Cardiac fibroblast (primary cell): ENCODE measurements around the gene ABCD4.

Experiments
- DNase-seq, 2 donors: peaks; one replicate each; pipeline versions ENCODE4 v3.0.0 to v3.0.0-alpha.2; 2010; ENCODE audit warnings: low read depth in 2 of 2
- H3K4me3 ChIP-seq, 2 donors: replicated peaks in 1 of 2; 1 replicate in 1 of 2; 2 replicates in 1 of 2; pipeline ENCODE4 v1.5.1; 2011; ENCODE audit warnings: low read depth in 2 of 2, low read length in 2 of 2, mild to moderate bottlenecking in 2 of 2, moderate library complexity in 1 of 2
- TF ChIP-seq, protein P1 (sequence below): IDR thresholded peaks from one replicate; pipeline ENCODE4 v1.5.1; 2011; ENCODE audit warnings: low read depth, mild to moderate bottlenecking, low read length, inconsistent platforms

Gene ABCD4

DNA sequence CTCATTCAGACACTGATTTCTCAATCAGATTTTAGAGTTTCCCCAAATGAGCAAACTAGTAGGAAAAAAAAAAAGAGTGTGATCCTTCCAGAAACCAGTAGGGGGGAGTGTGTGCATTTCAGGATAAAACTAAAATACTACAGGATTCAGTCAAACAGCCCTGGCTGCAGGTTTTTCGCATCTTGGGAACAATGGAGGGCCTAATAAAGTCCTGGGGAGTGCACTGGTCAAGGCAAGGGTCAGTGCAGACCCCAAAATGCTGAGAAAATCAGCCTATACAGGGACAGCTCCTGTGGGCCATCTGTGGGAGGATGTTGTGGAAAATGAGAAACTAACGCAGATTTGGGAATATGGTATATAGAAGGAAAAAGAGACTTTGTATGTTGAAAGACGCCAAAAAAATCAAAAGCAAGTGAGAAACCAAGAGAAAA, 22.2 kb upstream of the ABCD4 start:
- TF ChIP-seq, protein P1, sequence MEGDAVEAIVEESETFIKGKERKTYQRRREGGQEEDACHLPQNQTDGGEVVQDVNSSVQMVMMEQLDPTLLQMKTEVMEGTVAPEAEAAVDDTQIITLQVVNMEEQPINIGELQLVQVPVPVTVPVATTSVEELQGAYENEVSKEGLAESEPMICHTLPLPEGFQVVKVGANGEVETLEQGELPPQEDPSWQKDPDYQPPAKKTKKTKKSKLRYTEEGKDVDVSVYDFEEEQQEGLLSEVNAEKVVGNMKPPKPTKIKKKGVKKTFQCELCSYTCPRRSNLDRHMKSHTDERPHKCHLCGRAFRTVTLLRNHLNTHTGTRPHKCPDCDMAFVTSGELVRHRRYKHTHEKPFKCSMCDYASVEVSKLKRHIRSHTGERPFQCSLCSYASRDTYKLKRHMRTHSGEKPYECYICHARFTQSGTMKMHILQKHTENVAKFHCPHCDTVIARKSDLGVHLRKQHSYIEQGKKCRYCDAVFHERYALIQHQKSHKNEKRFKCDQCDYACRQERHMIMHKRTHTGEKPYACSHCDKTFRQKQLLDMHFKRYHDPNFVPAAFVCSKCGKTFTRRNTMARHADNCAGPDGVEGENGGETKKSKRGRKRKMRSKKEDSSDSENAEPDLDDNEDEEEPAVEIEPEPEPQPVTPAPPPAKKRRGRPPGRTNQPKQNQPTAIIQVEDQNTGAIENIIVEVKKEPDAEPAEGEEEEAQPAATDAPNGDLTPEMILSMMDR, result peak; percentile 74
- no peak overlapping the region for H3K4me3 ChIP-seq
- DNase-seq, result peak; percentile 57 to 63

DNA sequence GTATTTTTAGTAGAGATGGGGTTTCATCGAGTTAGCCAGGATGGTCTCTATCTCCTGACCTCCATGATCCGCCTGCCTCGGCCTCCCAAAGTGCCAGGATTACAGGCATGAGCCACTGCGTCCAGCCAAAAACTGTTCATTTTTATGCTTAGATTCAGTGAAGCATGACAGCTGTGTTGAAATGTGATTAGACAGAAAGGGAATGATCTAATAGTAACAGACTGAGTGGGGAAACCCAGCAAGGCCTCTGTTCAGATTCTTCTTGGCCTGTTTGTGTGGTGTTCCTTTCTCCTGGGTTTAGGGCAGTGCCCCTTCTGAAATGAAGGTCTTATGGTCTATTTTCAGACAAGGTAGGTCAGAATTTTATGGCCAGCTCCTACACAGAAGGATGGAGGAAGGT, 11.8 kb upstream of the ABCD4 start:
- TF ChIP-seq, protein P1, result no peak
- DNase-seq, result no peak

DNA sequence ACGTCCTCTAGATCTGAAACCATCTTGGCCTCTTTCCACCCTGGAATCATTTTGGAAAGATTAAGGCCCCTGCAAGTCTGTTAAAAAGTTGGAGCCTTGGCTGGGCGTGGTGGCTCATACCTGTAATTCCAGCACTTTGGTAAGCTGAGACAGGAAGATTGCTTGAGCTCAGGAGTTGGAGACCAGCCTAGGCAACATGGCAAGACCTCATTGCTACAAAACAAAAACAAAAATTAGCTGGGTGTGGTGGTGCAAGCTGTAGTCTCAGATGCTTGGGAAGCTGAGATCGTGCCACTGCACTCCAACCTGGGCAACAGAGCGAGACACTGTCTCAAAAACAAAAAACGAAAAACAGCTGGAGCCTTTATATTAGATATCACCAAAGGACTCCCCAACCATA, 10.9 kb upstream of the ABCD4 start:
- H3K4me3 ChIP-seq, result no peak overlapping the region
- TF ChIP-seq, protein P1, result no peak

More for the DNA sequence above, 11.8 kb upstream of the ABCD4 start:
- H3K4me3 ChIP-seq, result no peak overlapping the region

DNA sequence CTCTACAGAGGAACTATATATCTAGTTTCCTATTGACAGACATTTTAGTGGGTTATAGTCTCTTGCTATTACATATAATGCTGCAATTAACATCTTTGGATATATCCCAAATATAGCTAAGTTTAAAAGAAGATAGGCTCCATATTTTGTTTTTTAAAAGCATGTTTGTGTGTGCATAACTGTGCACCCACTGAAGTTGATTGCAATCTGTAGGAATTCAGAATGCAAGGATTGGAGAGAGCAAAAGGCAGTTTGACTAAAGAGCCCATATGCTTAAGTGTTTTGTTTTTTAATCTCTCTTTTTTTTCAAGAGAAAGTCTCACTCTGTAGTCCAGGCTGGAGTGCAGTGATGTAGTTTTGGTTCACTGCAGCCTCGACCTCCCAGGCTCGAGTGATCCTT, 9.4 kb upstream of the ABCD4 start:
- no peak for DNase-seq
- TF ChIP-seq, protein P1, result no peak
- H3K4me3 ChIP-seq, result no peak overlapping the region

More for the DNA sequence above, 10.9 kb upstream of the ABCD4 start:
- DNase-seq, result no peak

DNA sequence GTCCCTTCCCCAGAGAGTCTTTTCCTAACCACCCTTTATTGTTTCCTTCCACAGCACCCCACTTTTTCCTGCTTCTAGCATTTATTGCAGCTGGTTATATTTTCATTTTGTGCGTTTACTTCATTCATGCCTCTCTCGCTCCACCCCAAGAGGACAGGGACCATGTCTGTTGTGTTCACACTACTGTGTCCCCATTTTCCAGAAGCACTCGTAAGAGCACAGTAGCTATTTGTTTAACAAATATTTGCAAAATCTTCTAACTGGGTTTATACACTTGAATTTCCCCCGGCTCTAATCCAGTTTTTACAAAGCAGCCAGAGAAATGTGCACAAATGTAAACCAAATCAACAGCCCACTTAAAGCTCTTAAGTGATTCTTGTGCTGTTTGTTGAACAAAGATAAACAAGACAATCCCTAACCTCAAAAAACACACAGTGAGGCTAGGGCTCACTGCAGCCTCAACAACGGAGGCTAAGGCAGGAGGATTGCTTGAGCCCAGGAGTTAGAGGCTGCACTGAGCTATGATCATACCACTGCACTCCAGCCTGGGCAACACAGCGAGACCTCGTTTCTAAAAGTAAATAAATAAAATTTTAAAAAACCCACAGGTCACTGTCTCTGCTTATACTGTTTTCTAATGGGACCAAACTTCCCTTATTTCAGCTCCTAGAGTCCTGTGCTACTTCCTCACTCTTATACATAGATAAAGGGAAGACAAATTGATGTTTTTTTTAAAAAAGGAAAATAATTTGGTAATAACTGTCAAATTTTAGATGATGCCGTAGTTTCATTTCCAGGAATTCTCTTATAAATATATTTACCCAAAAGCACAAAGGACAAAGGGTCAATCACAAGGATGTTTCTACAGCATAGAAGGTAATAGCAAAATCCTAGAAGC, 6.6 kb upstream of the ABCD4 start:
- TF ChIP-seq, protein P1, result no peak

DNA sequence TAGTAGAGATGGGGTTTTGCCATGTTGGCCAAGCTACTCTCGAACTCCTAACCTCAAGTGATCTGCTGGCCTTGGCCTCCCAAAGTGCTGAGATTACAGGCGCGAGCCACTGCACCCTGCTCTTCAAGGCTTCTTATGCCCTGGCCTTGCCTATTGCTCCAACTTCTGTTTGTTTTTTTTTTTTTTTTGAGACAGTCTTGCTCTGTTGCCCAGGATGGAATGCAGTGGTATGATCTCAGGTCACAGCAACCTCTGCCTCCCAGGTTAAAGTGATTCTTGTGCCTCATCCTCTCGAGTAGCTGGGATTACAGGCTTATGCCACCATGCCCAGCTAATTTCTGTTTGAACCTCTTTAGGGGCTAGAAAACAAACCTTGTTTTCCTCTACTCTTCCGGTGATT, 6.0 kb upstream of the ABCD4 start:
- DNase-seq, result no peak
- H3K4me3 ChIP-seq, result no peak overlapping the region
- TF ChIP-seq, protein P1, result no peak

More for the DNA sequence above, 6.6 kb upstream of the ABCD4 start:
- no peak for DNase-seq
- H3K4me3 ChIP-seq, result no peak overlapping the region
